Trophoblast cell (in vitro differentiated cells and primary cell): ENCODE results near the gene ITGA1.

Experiments used
- DNase-seq, 2 donors: peaks; one replicate each; pipeline ENCODE4 v3.0.0-alpha.2; 2016
- H2AFZ ChIP-seq: 2 replicates; pipeline ENCODE4 v1.6.1; 2013; ENCODE audit warnings: low read length, moderate library complexity, mild to moderate bottlenecking; ENCODE audit not compliant: insufficient read depth, poor library complexity
- H2AK5ac ChIP-seq: 2 replicates; pipeline ENCODE4 v1.6.1; 2013; ENCODE audit warnings: mild to moderate bottlenecking, low read length
- H2BK120ac ChIP-seq: 2 replicates; pipeline ENCODE4 v1.6.1; 2013; ENCODE audit warnings: low read length, mild to moderate bottlenecking, moderate library complexity; ENCODE audit not compliant: insufficient read depth, poor library complexity
- H2BK12ac ChIP-seq: 2 replicates; pipeline ENCODE4 v1.6.1; 2013; ENCODE audit warnings: mild to moderate bottlenecking, low read length, moderate library complexity
- H2BK5ac ChIP-seq: 2 replicates; pipeline ENCODE4 v1.6.1; 2013; ENCODE audit warnings: low read length, low read depth, moderate library complexity, mild to moderate bottlenecking; ENCODE audit not compliant: poor library complexity
- H3K14ac ChIP-seq: 2 replicates; pipeline ENCODE4 v1.6.1; 2013; ENCODE audit warnings: mild to moderate bottlenecking, low read length
- H3K18ac ChIP-seq: 2 replicates; pipeline ENCODE4 v1.6.1; 2013; ENCODE audit warnings: mild to moderate bottlenecking, low read length
- H3K23ac ChIP-seq: 2 replicates; pipeline ENCODE4 v1.6.1; 2013; ENCODE audit warnings: low read length
- H3K27ac ChIP-seq: 2 replicates; pipeline ENCODE4 v1.5.1; 2013; ENCODE audit warnings: low read depth, mild to moderate bottlenecking, inconsistent platforms, low read length, moderate library complexity
- H3K27me3 ChIP-seq: 2 replicates; pipeline ENCODE4 v1.6.1; 2013; ENCODE audit warnings: inconsistent platforms, mild to moderate bottlenecking, low read length, moderate library complexity; ENCODE audit not compliant: insufficient read depth
- H3K36me3 ChIP-seq, 2 experiments: 1 replicate in 1 of 2; 2 replicates in 1 of 2; pipeline ENCODE4 v1.6.1; 2013; ENCODE audit warnings: low read length in 2 of 2, mild to moderate bottlenecking in 2 of 2, moderate library complexity in 1 of 2; ENCODE audit not compliant: insufficient read depth in 2 of 2, control insufficient read depth in 1 of 2
- H3K4ac ChIP-seq: 2 replicates; pipeline ENCODE4 v1.6.1; 2013; ENCODE audit warnings: low read depth, mild to moderate bottlenecking, low read length, moderate library complexity
- H3K4me1 ChIP-seq, 2 experiments: 1 replicate in 1 of 2; 2 replicates in 1 of 2; pipeline ENCODE4 v1.6.1; 2013; ENCODE audit warnings: low read length in 2 of 2, mild to moderate bottlenecking in 2 of 2, moderate library complexity in 1 of 2; ENCODE audit not compliant: insufficient read depth in 2 of 2, control insufficient read depth in 1 of 2
- H3K4me2 ChIP-seq: 2 replicates; pipeline ENCODE4 v1.6.1; 2013; ENCODE audit warnings: inconsistent platforms, mild to moderate bottlenecking, low read length, moderate library complexity
- H3K4me3 ChIP-seq: 2 replicates; pipeline ENCODE4 v1.5.1; 2013; ENCODE audit warnings: mild to moderate bottlenecking, low read depth, low read length, inconsistent platforms
- H3K79me1 ChIP-seq: one replicate; pipeline ENCODE4 v1.6.1; 2013; ENCODE audit warnings: low read length
- H3K79me2 ChIP-seq: 2 replicates; pipeline ENCODE4 v1.6.1; 2013; ENCODE audit warnings: low read length, mild to moderate bottlenecking; ENCODE audit not compliant: control insufficient read depth, insufficient read depth, poor library complexity
- H3K9ac ChIP-seq: 2 replicates; pipeline ENCODE4 v1.6.1; 2013; ENCODE audit warnings: mild to moderate bottlenecking, low read length
- H3K9me3 ChIP-seq: 2 replicates; pipeline ENCODE4 v1.6.1; 2013; ENCODE audit warnings: low read depth, mild to moderate bottlenecking, control low read depth, inconsistent platforms, low read length; ENCODE audit not compliant: insufficient read depth
- H4K12ac ChIP-seq: 2 replicates; pipeline ENCODE4 v1.6.1; 2013; ENCODE audit warnings: low read depth, mild to moderate bottlenecking, low read length, moderate library complexity
- H4K8ac ChIP-seq: 2 replicates; pipeline ENCODE4 v1.6.1; 2013; ENCODE audit warnings: low read depth, mild to moderate bottlenecking, low read length, moderate library complexity
- H4K91ac ChIP-seq: one replicate; pipeline ENCODE4 v1.6.1; 2013; ENCODE audit warnings: low read depth, mild to moderate bottlenecking, low read length, moderate library complexity
- WGBS: extraction: QIAGEN DNeasy Blood & Tissue Kit; methylation state at CpG from one replicate; pipeline ENCODE4 v1.1.7; 2013; ENCODE audit warnings: missing lambda C conversion rate; ENCODE audit not compliant: insufficient read length, insufficient coverage; ENCODE audit errors: extremely low coverage; 5-methylcytosine and 5-hydroxymethylcytosine counted together

ITGA1 gene

GRCh38 chr5:52909192-52909591, 121.5 kb downstream of the ITGA1 start:
- no peak overlapping the region for H2BK12ac ChIP-seq
- H3K4ac ChIP-seq = no peak overlapping the region
- no peak overlapping the region for H2AK5ac ChIP-seq
- H3K27ac ChIP-seq = no peak overlapping the region
- no peaks in the 10 kb centered on the region for H3K79me2 ChIP-seq
- no peak overlapping the region for H3K4me2 ChIP-seq
- DNase-seq = no peak
- no peaks in the 10 kb centered on the region for H3K27me3 ChIP-seq
- no peak overlapping the region for H4K91ac ChIP-seq
- H2AFZ ChIP-seq = no peak overlapping the region
- no peak overlapping the region for H3K4me3 ChIP-seq
- H3K79me1 ChIP-seq = no peaks in the 10 kb centered on the region
- H3K9ac ChIP-seq = no peak overlapping the region
- no peaks in the 10 kb centered on the region for H3K9me3 ChIP-seq
- H4K8ac ChIP-seq = no peak overlapping the region
- no peak overlapping the region for H4K12ac ChIP-seq
- no peaks in the 10 kb centered on the region for H3K4me1 ChIP-seq
- H3K18ac ChIP-seq = no peak overlapping the region
- H3K23ac ChIP-seq = no peak overlapping the region
- WGBS = no CpG with 5 or more reads among the region's 1 CpG
- H2BK120ac ChIP-seq = no peak overlapping the region
- no peak overlapping the region for H3K14ac ChIP-seq
- H3K36me3 ChIP-seq = no peaks in the 10 kb centered on the region
- H2BK5ac ChIP-seq = no peak overlapping the region

GRCh38 chr5:52910071-52910470, 122.4 kb downstream of the ITGA1 start:
- Histone ChIP-seq H3K14ac (no peak overlapping the region), H2AK5ac (no peak overlapping the region), H4K12ac (no peak overlapping the region), H3K27me3 (no peaks in the 10 kb centered on the region), H3K18ac (no peak overlapping the region), H3K23ac (no peak overlapping the region), H2BK5ac (no peak overlapping the region), H3K9me3 (no peaks in the 10 kb centered on the region), H2BK12ac (no peak overlapping the region), H3K4me2 (no peak overlapping the region), H2AFZ (no peak overlapping the region), H4K91ac (no peak overlapping the region), H3K4me3 (no peak overlapping the region), H3K4me1 (no peaks in the 10 kb centered on the region), H3K79me2 (no peaks in the 10 kb centered on the region), H2BK120ac (no peak overlapping the region), H3K9ac (no peak overlapping the region), H3K79me1 (no peaks in the 10 kb centered on the region), H4K8ac (no peak overlapping the region), H3K4ac (no peak overlapping the region), H3K36me3 (no peaks in the 10 kb centered on the region), H3K27ac (no peak overlapping the region)
- peak in 1 of 2 donors; percentile 6 for DNase-seq
- no CpG with 5 or more reads among the region's 8 CpGs for WGBS

GRCh38 chr5:52915176-52915875, 127.6 kb downstream of the ITGA1 start:
- Histone ChIP-seq H3K4me2 (peak overlapping the region; percentile 70), H2AFZ (no peak overlapping the region), H3K4ac (no peak overlapping the region), H4K8ac (no peak overlapping the region), H3K79me1 (no peaks in the 10 kb centered on the region), H2BK120ac (no peak overlapping the region), H3K27me3 (no peaks in the 10 kb centered on the region), H2BK12ac (no peak overlapping the region), H4K12ac (no peak overlapping the region), H3K18ac (no peak overlapping the region), H3K23ac (no peak overlapping the region), H3K9ac (no peak overlapping the region), H2AK5ac (no peak overlapping the region), H2BK5ac (no peak overlapping the region), H3K27ac (no peak overlapping the region), H3K9me3 (no peaks in the 10 kb centered on the region), H4K91ac (no peak overlapping the region), H3K36me3 (no peaks in the 10 kb centered on the region), H3K79me2 (no peaks in the 10 kb centered on the region), H3K14ac (no peak overlapping the region), H3K4me1 (no peaks in the 10 kb centered on the region), H3K4me3 (no peak overlapping the region)
- no CpG with 5 or more reads among the region's 4 CpGs for WGBS
- peak; percentile 42 to 81 for DNase-seq

GRCh38 chr5:52920929-52921328, 133.2 kb downstream of the ITGA1 start:
- Histone ChIP-seq H3K4me1 (no peaks in the 10 kb centered on the region), H3K9ac (no peak overlapping the region), H2AFZ (no peak overlapping the region), H3K14ac (no peak overlapping the region), H3K23ac (no peak overlapping the region), H3K79me2 (no peaks in the 10 kb centered on the region), H3K9me3 (no peaks in the 10 kb centered on the region), H2AK5ac (no peak overlapping the region), H4K91ac (no peak overlapping the region), H3K18ac (no peak overlapping the region), H2BK12ac (no peak overlapping the region), H3K36me3 (no peaks in the 10 kb centered on the region), H4K8ac (no peak overlapping the region), H2BK5ac (no peak overlapping the region), H3K4ac (no peak overlapping the region), H4K12ac (no peak overlapping the region), H3K27ac (no peak overlapping the region), H3K27me3 (no peaks in the 10 kb centered on the region), H3K4me2 (no peak overlapping the region), H3K79me1 (no peaks in the 10 kb centered on the region), H3K4me3 (no peak overlapping the region), H2BK120ac (no peak overlapping the region)
- peak in 1 of 2 donors; percentile 55 for DNase-seq
- WGBS = no CpG with 5 or more reads among the region's 2 CpGs
